Ascending aorta (tissue), 2 donors: ENCODE results near the gene DNAJC25. TPM values are rescaled to one million over a fixed set of nuclear protein-coding genes. Genes with fewer than 3 reads are reported as not detected.

Experiments
- DNase-seq, 2 donors: peaks; one replicate each; pipeline ENCODE4 v3.0.0-alpha.2; 2019; ENCODE audit warnings: low spot score in 2 of 2
- H3K27ac ChIP-seq, 2 donors: fragments of 200-600 bp; sonication (generic); one replicate each; pipeline ENCODE4 v1.5.1; 2016 to 2017; ENCODE audit warnings: mild to moderate bottlenecking in 1 of 2
- H3K27me3 ChIP-seq: fragments of 200-600 bp; sonication (generic); one replicate; pipeline ENCODE4 v1.5.1; 2017
- H3K36me3 ChIP-seq, 2 donors: fragments of 200-600 bp; sonication (generic); one replicate each; pipeline ENCODE4 v1.5.1; 2016
- H3K4me1 ChIP-seq, 2 donors: fragments of 200-600 bp; sonication (generic); one replicate each; pipeline ENCODE4 v1.5.1; 2016 to 2017; ENCODE audit warnings: mild to moderate bottlenecking in 1 of 2
- H3K4me3 ChIP-seq, 2 donors: fragments of 200-600 bp; sonication (generic); one replicate each; pipeline ENCODE4 v1.5.1; 2016 to 2017; ENCODE audit warnings: mild to moderate bottlenecking in 1 of 2
- H3K9me3 ChIP-seq, 2 donors: fragments of 200-600 bp; sonication (generic); one replicate each; pipeline ENCODE4 v1.5.1; 2016
- intact Hi-C: fragments of 100-400 bp; cut with DNase I; formaldehyde crosslinking; loops from one replicate; pipeline ENCODE4 v1.15.1; 2023
- total RNA-seq: library from RNA; depleted of rRNA; stranded (reverse); fragments of >200 nt; gene quantifications from one replicate; pipeline ENCODE4 v1.1.0, GENCODE V29; 2016
- TF ChIP-seq, protein P1 (sequence below), 3 experiments: fragments of 200-600 bp in 2 of 3; fragments of 450-650 bp in 1 of 3; sonication (generic) in 2 of 3; IDR thresholded peaks; one replicate each; pipeline ENCODE4 v1.5.1; 2016 to 2019; ENCODE audit warnings: antibody characterized with exemption in 3 of 3, mild to moderate bottlenecking in 1 of 3, moderate library complexity in 1 of 3

Gene DNAJC25
- total RNA-seq, 1 donor from 2014 or later: 2.2 TPM

DNA sequence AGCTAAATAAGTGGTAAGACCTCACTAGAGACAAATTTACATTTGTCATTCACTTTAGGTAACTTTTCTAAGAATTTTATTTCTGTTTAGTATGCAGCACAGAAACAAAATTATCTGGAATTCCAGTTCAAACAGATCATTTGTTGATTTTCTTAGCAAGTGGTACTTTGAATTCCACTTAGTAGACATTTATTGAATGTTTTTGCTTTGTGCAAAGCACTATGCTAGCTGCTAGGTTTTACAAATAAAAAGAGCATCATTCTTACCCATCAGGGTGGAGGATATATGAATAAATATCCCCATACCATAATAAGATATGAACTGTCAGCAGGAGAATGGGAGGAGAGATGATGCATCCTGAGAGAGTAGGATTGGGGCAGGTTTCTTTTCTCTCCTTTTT, 65.7 kb downstream of the DNAJC25 start:
- Histone ChIP-seq H3K4me1 (no peaks in the 10 kb centered on the region), H3K27ac (no peak overlapping the region), H3K4me3 (no peak overlapping the region), H3K9me3 (no peaks in the 10 kb centered on the region), H3K27me3 (no peaks in the 10 kb centered on the region), H3K36me3 (no peaks in the 10 kb centered on the region)
- no peak for DNase-seq
- intact Hi-C loops: no loop called here
- TF ChIP-seq, protein P1, sequence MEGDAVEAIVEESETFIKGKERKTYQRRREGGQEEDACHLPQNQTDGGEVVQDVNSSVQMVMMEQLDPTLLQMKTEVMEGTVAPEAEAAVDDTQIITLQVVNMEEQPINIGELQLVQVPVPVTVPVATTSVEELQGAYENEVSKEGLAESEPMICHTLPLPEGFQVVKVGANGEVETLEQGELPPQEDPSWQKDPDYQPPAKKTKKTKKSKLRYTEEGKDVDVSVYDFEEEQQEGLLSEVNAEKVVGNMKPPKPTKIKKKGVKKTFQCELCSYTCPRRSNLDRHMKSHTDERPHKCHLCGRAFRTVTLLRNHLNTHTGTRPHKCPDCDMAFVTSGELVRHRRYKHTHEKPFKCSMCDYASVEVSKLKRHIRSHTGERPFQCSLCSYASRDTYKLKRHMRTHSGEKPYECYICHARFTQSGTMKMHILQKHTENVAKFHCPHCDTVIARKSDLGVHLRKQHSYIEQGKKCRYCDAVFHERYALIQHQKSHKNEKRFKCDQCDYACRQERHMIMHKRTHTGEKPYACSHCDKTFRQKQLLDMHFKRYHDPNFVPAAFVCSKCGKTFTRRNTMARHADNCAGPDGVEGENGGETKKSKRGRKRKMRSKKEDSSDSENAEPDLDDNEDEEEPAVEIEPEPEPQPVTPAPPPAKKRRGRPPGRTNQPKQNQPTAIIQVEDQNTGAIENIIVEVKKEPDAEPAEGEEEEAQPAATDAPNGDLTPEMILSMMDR (IDR thresholded peaks at IDR 0.05): no peak

DNA sequence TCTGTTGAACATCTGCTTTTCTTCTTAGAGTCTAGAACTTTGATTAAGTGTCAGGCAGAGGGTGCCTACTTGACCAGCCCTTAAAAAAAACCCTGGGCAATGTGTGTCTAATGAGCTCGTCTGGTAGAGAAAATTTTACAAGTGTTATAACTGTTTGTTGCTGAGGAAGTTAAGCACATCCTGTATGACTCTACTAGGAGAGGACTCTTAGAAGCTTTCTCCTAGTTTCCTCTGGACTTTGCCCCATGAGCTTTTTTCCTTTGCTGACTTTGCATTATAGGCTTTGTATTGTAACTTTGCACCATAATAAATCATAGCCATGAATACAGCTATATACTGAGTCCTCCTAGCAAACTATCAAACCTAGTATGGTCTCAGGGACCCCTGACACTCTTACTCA, 69.6 kb downstream of the DNAJC25 start:
- intact Hi-C loops: no loop called here
- no peak for DNase-seq
- H3K4me3 ChIP-seq: no peak overlapping the region

More for the DNA sequence above, 69.6 kb downstream of the DNAJC25 start:
- H3K27me3 ChIP-seq: no peaks in the 10 kb centered on the region
- H3K36me3 ChIP-seq: no peaks in the 10 kb centered on the region
- no peaks in the 10 kb centered on the region for H3K9me3 ChIP-seq
- TF ChIP-seq, protein P1 (IDR thresholded peaks at IDR 0.05): no peak
- no peak overlapping the region for H3K27ac ChIP-seq
- H3K4me1 ChIP-seq: no peaks in the 10 kb centered on the region

Other genes with a start within 250 kb of the DNAJC25 start
- gene ECPAS, start 147.0 kb upstream of the DNAJC25 start, total RNA-seq: 32.6 TPM
- gene ZNF483, start 106.2 kb upstream of the DNAJC25 start, total RNA-seq: 3.1 TPM
- gene PTGR1, start 31.7 kb upstream of the DNAJC25 start, total RNA-seq: 86.2 TPM
- 23.8 TPM for gene GNG10, start 30.3 kb downstream of the DNAJC25 start, total RNA-seq
- gene SHOC1, start 163.6 kb downstream of the DNAJC25 start, total RNA-seq: not detected